AG09309 (cell line): Measurements from ENCODE around the gene ELK3.

ENCODE experiments used
- DNase-seq: peaks from one replicate; pipeline ENCODE4 v3.0.0-alpha.2; 2010; ENCODE audit warnings: low read depth
- H3K4me3 ChIP-seq: 2 replicates; pipeline ENCODE4 v1.5.1; 2011; ENCODE audit warnings: mild to moderate bottlenecking, low read depth, low read length, moderate library complexity; ENCODE audit not compliant: control insufficient read depth
- CTCF ChIP-seq: IDR thresholded peaks from 2 replicates; pipeline ENCODE4 v1.5.1; 2011; ENCODE audit warnings: mild to moderate bottlenecking, low read depth, low read length, inconsistent platforms; ENCODE audit not compliant: insufficient read depth, control insufficient read depth; ENCODE audit errors: missing control alignments

Gene ELK3

DNA sequence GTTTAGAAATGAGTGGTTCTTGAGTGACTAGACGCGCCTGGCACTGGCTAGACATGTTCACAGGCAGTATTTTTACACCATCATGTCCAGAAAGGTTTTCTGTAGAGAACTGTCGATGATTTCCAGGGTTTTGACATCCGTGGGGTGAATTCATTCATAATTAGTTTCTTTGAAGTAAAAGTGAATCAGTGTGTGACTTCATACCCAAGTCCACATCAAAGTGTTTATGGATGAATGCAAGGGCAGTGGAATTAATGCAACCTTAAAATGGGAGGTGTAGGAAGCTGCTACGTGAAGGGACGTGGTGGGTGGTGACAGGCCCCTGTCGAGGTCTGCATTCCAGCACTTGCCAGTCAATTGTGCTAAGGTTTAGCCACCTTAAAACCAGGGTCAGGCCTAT lies 38.4 kb upstream of the ELK3 start:
- no peak for TF ChIP-seq CTCF
- no peak overlapping the region for H3K4me3 ChIP-seq
- DNase-seq = no peak

- no peak overlapping the region for H3K4me3 ChIP-seq
- no peak for TF ChIP-seq CTCF
- DNase-seq = no peak
Observed at GRCh38 chr12:96156211-96156610, 38.0 kb upstream of the ELK3 start.

- no peak for TF ChIP-seq CTCF
- DNase-seq = no peak
- H3K4me3 ChIP-seq = no peak overlapping the region
Observed at GRCh38 chr12:96157427-96157826, 36.7 kb upstream of the ELK3 start.

DNA sequence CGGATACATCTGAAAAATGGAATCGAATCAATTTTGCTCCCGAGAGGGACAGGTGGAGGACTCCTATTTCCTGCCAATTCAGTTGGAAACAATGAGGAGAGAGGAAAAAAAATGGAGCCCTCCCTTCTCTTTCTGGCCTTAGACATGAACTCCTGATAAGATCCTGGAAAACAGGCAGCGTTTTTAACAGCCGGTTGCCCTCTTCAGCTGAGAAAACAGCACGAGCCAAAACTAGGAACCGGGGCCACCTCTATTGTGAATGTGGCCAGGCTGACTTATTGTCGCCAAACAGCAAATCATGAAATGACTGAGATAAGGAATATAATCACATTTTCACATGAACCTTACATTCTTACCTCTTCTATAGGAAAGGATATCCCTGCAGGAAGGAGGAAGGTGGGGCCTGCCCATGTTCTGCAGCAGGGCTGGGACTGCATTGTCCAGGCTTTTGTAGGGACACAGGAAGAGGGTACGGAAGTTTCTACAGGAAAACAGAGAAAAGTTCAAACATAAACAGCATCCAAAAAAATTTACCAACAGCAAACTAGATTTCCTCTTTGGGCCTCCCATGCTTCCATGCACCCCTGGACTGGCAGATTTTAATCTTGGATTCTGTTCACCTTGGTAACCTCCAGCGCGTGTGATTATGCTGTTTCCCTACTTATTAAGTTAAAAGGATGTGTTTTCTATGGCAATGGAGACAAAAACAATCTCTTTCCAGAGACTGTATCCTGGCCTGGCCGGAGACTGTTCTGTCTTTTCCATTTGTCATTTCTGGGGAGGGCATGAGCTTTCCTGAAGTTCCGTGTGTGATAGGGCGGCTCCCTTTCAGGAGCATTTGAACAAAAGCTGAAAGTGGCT lies 29.0 kb upstream of the ELK3 start:
- no peak for DNase-seq
- H3K4me3 ChIP-seq = no peak overlapping the region
- no peak for TF ChIP-seq CTCF

- TF ChIP-seq CTCF = no peak
- no peak overlapping the region for H3K4me3 ChIP-seq
- DNase-seq = no peak
Observed at GRCh38 chr12:96166765-96167164, 27.4 kb upstream of the ELK3 start.

DNA sequence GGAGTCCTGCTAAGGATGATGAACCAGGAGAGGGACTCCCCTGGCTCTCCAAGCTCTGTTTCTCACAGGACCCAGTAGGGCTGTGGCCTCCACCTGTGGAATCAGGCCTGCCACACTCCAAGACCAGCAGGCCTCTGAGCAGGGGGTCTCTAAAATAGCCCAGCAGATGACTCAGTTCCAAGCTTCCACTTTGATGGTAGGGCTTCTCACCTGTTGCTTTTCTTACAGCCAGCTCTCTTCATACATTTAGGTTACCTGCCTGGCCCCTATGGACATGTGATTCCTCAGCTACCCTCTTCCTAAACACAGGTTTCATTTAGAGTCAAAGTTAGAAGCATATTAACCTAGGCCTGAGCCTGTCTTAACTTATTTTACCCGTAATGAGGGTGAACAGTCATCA lies 26.7 kb upstream of the ELK3 start:
- no peak for DNase-seq
- H3K4me3 ChIP-seq = no peak overlapping the region
- no peak for TF ChIP-seq CTCF

DNA sequence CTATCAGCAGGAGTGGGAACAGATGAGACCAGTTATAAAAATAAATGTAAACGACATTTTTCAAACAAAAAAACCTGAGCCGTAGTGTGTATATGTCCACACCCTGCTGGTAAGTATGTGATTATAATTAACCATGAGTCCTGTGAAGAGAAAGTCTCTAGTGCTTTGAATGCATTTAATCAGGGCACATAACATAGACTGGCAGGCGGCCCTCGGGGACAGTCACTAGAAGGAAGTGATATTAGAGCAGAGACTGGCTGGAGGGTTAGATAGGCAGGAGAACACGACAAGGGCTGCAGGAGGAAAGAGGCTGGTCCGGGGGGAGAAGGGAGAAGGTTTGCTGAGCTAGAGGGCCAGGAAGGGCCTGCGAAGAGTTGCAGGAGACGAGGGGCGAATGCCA lies 23.8 kb upstream of the ELK3 start:
- no peak for DNase-seq
- no peak for TF ChIP-seq CTCF
- H3K4me3 ChIP-seq = no peak overlapping the region
